ENCODE results near the gene GNB4. TPM values are rescaled to one million over a fixed set of nuclear protein-coding genes. Genes with fewer than 3 reads are reported as not detected.

The GNB4 gene
- total RNA-seq, 4 donors from 2014 or later, result 21.9 to 46.4 (median 30.9) TPM

DNA sequence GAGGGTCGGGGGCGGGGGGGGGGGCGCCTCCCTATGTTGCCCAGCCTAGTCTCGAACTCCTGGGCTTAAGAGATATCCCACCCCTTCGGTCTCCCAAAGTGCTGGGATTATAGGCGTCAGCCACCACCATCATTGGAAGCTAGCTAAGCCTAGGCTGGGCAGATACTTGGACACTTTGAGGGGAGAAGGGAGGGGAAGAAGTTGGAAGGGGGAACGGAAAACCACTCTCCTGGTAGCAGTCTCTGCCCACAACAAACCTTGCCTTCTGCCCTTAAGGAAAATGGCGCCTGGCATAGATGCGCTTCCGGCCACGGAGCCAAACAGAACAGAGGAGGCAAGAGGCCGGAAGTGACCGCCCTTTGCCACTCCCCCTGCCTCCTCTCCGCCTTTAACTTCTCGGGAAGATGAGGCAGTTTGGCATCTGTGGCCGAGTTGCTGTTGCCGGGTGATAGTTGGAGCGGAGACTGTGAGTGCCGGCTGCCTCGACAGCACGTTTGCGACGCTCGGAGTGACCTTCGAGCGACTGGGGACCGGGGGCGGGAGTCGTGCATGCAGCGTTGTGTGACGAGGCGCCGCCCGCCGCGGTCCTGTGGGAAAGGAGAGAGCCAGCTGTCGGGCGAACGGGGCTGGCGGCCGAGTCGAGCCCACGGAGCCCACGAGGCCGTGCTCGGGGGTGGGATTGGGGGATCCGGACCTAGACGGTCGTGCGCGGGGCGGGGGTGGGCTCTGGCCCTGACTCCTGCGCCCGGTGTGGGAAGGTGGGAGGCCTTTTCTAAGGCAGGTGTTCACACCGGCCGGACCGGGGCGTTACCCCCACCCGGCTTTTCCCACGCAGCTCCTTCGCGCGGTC is 103.7 kb downstream of the GNB4 start, which contains the start of gene MFN1:
Gene MFN1, plus strand, starts transcription at position 365 of the 850 bp plus-strand sequence. CDS start 1,143 bp downstream, outside the sequence.
- no peak for TF ChIP-seq CTCF (IDR thresholded peaks at IDR 0.05; ENCODE audit: low read depth)

Small RNAs within 50 kb of the gene (small RNA-seq; reads per million reads assigned to genes)
- gene AC007620.1, result not detected

Other genes with a start within 250 kb of the GNB4 start
- gene KCNMB3, start 200.4 kb downstream of the GNB4 start, total RNA-seq, result 1 to 10 TPM; 2.2 to 4.3 (median 2.8) TPM
- 10 to 100 TPM; 36.5 to 46.5 (median 41.6) TPM for gene ZNF639, start 128.4 kb downstream of the GNB4 start, total RNA-seq
- 10 to 100 TPM; 42.2 to 51.7 (median 47.2) TPM for gene MFN1, start 103.8 kb downstream of the GNB4 start, total RNA-seq
- gene ACTL6A, start 111.5 kb upstream of the GNB4 start, total RNA-seq, result 10 to 100 TPM; 27.4 to 37.9 (median 32.8) TPM
- 10 to 100 TPM; 12.6 to 58.0 (median 19.4) TPM for gene MRPL47, start 153.2 kb upstream of the GNB4 start, total RNA-seq
- 100 to 1,000 TPM; 103 to 164 (median 124) TPM for gene NDUFB5, start 153.3 kb upstream of the GNB4 start, total RNA-seq
- gene USP13, start 201.6 kb upstream of the GNB4 start, total RNA-seq, result 10 to 100 TPM in 3 of 4 donors, 1 to 10 TPM in 1; 9.9 to 59.0 (median 15.5) TPM